Transverse colon (tissue), 3 donors: ENCODE measurements around the gene CDSN.

Experiments used
- CTCF ChIP-seq, 5 experiments: fragments of 200-600 bp in 3 of 5; fragments of 450-650 bp in 2 of 5; sonication (generic) in 3 of 5; IDR thresholded peaks; 1 replicate in 2 of 5; 2 replicates in 3 of 5; pipeline ENCODE4 v1.5.1; 2016 to 2017; ENCODE audit warnings: antibody characterized with exemption in 5 of 5, inconsistent platforms in 3 of 5, mild to moderate bottlenecking in 2 of 5, moderate library complexity in 1 of 5
- EP300 ChIP-seq: sonication (generic); formaldehyde crosslinking; IDR thresholded peaks from one replicate; pipeline ENCODE4 v1.6.1; 2017; ENCODE audit warnings: antibody characterized with exemption, low read depth
- POLR2A ChIP-seq: fragments of 450-650 bp; IDR thresholded peaks from one replicate; pipeline ENCODE4 v1.6.1; 2016; ENCODE audit warnings: antibody characterized with exemption, mild to moderate bottlenecking, moderate library complexity

GRCh38 chr6:31125162-31125561 is 4.9 kb upstream of the CDSN start:
- TF ChIP-seq CTCF (IDR thresholded peaks at IDR 0.05) (no peak), EP300 (no peak), POLR2A (no peak)
